ENCODE data around the gene PLPPR3. TPM values are rescaled to one million over a fixed set of nuclear protein-coding genes. Genes with fewer than 3 reads are reported as not detected.

Gene PLPPR3
- not detected for total RNA-seq
- long read RNA-seq: 0 reads

GRCh38 chr19:821825-822503 lies at the start of gene PLPPR3:
Gene PLPPR3, minus strand, starts transcription at chr19:821955. Its CDS starts 396 bp downstream, at chr19:821559.
- intact Hi-C loops (cut with DNase I): no loop called here
- DNase-seq (no peak), ATAC-seq (ENCODE audit: poor library complexity) (no peak)

GRCh38 chr19:870963-871401 lies 49.2 kb upstream of the PLPPR3 start:
- peak; percentile 85 for DNase-seq
- intact Hi-C loops (cut with DNase I): no loop called here
- ATAC-seq (ENCODE audit: poor library complexity): peak; percentile 35

- no peak for DNase-seq
- intact Hi-C loops (cut with DNase I): no loop called here
- ATAC-seq (ENCODE audit: poor library complexity): no peak
These were observed 48.6 kb upstream of the PLPPR3 start for GRCh38 chr19:870314-870713.

GRCh38 chr19:869245-870177 lies 47.8 kb upstream of the PLPPR3 start:
- intact Hi-C loops (cut with DNase I): loop anchor here (10.0 kb wide), 1 partner anchor 95 kb away; no protein-coding TSS in a partner anchor
- peak; percentile 19 for ATAC-seq (ENCODE audit: poor library complexity)
- DNase-seq: peak; percentile 72

GRCh38 chr19:868458-869244 lies 46.9 kb upstream of the PLPPR3 start:
- intact Hi-C loops (cut with DNase I): loop anchor here (10.0 kb wide), 1 partner anchor 94 kb away; no protein-coding TSS in a partner anchor

GRCh38 chr19:867855-868457 lies 46.2 kb upstream of the PLPPR3 start:
- no peak for ATAC-seq (ENCODE audit: poor library complexity)
- intact Hi-C loops (cut with DNase I): loop anchor here (10.0 kb wide), 1 partner anchor 93 kb away; no protein-coding TSS in a partner anchor
- no peak for DNase-seq

More at GRCh38 chr19:868458-869244, 46.9 kb upstream of the PLPPR3 start:
- peak; percentile 0 for ATAC-seq (ENCODE audit: poor library complexity)
- DNase-seq: no peak

GRCh38 chr19:867301-867793 lies 45.6 kb upstream of the PLPPR3 start:
- intact Hi-C loops (cut with DNase I): loop anchor here (10.0 kb wide), 1 partner anchor 93 kb away; no protein-coding TSS in a partner anchor
- ATAC-seq (ENCODE audit: poor library complexity): no peak

GRCh38 chr19:866769-867300 lies 45.1 kb upstream of the PLPPR3 start:
- intact Hi-C loops (cut with DNase I): loop anchor here (10.0 kb wide), 1 partner anchor 92 kb away; no protein-coding TSS in a partner anchor
- DNase-seq: no peak

More at GRCh38 chr19:867301-867793, 45.6 kb upstream of the PLPPR3 start:
- DNase-seq: no peak

GRCh38 chr19:863315-863620 lies 41.5 kb upstream of the PLPPR3 start:
- DNase-seq: no peak
- intact Hi-C loops (cut with DNase I): loop anchor here (10.0 kb wide), 1 partner anchor 88 kb away; no protein-coding TSS in a partner anchor
- no peak for ATAC-seq (ENCODE audit: poor library complexity)

More at GRCh38 chr19:866769-867300, 45.1 kb upstream of the PLPPR3 start:
- ATAC-seq (ENCODE audit: poor library complexity): no peak

GRCh38 chr19:862581-863314 lies 41.0 kb upstream of the PLPPR3 start:
- no peak for ATAC-seq (ENCODE audit: poor library complexity)
- DNase-seq: peak; percentile 80
- intact Hi-C loops (cut with DNase I): loop anchor here (10.0 kb wide), 1 partner anchor 88 kb away; no protein-coding TSS in a partner anchor

- intact Hi-C loops (cut with DNase I): loop anchor here (10.0 kb wide), 1 partner anchor 87 kb away; no protein-coding TSS in a partner anchor
- DNase-seq: no peak
- ATAC-seq (ENCODE audit: poor library complexity): no peak
These were observed 40.2 kb upstream of the PLPPR3 start for GRCh38 chr19:861756-862580.

- intact Hi-C loops (cut with DNase I): loop anchor here (10.0 kb wide), 1 partner anchor 86 kb away; no protein-coding TSS in a partner anchor
- ATAC-seq (ENCODE audit: poor library complexity) (no peak), DNase-seq (no peak)
These were observed 39.5 kb upstream of the PLPPR3 start for GRCh38 chr19:861141-861755.

- DNase-seq (peak; percentile 90), ATAC-seq (ENCODE audit: poor library complexity) (peak; percentile 73)
- intact Hi-C loops (cut with DNase I): loop anchor here (5.0 kb wide), 1 partner anchor 63 kb away; no protein-coding TSS in a partner anchor
These were observed 37.4 kb upstream of the PLPPR3 start, which contains the start of gene CFD for GRCh38 chr19:858868-859843. Gene CFD, plus strand, starts transcription at chr19:859664. Its CDS starts 26 bp downstream, at chr19:859690.

GRCh38 chr19:858284-858683 lies 36.5 kb upstream of the PLPPR3 start:
- ATAC-seq (ENCODE audit: poor library complexity) (no peak), DNase-seq (no peak)
- intact Hi-C loops (cut with DNase I): loop anchor here (5.0 kb wide), 1 partner anchor 64 kb away; no protein-coding TSS in a partner anchor

Measured in Right ventricle myocardium superior (tissue), 1 donor.